Measurements from ENCODE around the gene PCSK7.

GRCh38 chr11:117175781-117176180 lies 56.1 kb downstream of the PCSK7 start:
- no peak for TF ChIP-seq POLR2AphosphoS5 (IDR thresholded peaks at IDR 0.05; ENCODE audit: low read depth, low read length)
- TF ChIP-seq SIN3A (IDR thresholded peaks at IDR 0.05; ENCODE audit: borderline replicate concordance, insufficient read depth, low read length) = no peak
- TF ChIP-seq TAF1 (IDR thresholded peaks at IDR 0.05; ENCODE audit: borderline replicate concordance, insufficient read depth, low read length) = no peak
- TF ChIP-seq, protein P1, sequence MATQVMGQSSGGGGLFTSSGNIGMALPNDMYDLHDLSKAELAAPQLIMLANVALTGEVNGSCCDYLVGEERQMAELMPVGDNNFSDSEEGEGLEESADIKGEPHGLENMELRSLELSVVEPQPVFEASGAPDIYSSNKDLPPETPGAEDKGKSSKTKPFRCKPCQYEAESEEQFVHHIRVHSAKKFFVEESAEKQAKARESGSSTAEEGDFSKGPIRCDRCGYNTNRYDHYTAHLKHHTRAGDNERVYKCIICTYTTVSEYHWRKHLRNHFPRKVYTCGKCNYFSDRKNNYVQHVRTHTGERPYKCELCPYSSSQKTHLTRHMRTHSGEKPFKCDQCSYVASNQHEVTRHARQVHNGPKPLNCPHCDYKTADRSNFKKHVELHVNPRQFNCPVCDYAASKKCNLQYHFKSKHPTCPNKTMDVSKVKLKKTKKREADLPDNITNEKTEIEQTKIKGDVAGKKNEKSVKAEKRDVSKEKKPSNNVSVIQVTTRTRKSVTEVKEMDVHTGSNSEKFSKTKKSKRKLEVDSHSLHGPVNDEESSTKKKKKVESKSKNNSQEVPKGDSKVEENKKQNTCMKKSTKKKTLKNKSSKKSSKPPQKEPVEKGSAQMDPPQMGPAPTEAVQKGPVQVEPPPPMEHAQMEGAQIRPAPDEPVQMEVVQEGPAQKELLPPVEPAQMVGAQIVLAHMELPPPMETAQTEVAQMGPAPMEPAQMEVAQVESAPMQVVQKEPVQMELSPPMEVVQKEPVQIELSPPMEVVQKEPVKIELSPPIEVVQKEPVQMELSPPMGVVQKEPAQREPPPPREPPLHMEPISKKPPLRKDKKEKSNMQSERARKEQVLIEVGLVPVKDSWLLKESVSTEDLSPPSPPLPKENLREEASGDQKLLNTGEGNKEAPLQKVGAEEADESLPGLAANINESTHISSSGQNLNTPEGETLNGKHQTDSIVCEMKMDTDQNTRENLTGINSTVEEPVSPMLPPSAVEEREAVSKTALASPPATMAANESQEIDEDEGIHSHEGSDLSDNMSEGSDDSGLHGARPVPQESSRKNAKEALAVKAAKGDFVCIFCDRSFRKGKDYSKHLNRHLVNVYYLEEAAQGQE (IDR thresholded peaks at IDR 0.05; ENCODE audit: insufficient read depth in 1 of 2, low read depth in 2 of 2, low read length in 2 of 2) = no peak
- TF ChIP-seq FOXP2 (optimal IDR thresholded peaks at IDR 0.05; ENCODE audit: borderline replicate concordance, extremely low read depth, extremely low read length, insufficient read depth) = no peak
